SK-N-MC (cell line): ENCODE data around the gene LINC00237.
A peak's percentile ranks its signal among the peaks of the same experiment; 100 is the strongest.

Experiments used
- DNase-seq: peaks from one replicate; pipeline ENCODE4 v3.0.0-alpha.2; 2011; ENCODE audit warnings: low read depth, low spot score
- H3K27ac ChIP-seq: fragments of 200-600 bp; sonication (generic); 2 replicates; pipeline ENCODE4 v1.5.1; 2016; ENCODE audit warnings: mixed run types
- H3K36me3 ChIP-seq: fragments of 200-600 bp; sonication (generic); 2 replicates; pipeline ENCODE4 v1.6.1; 2017; ENCODE audit warnings: antibody characterized with exemption, low read length, mixed read lengths; ENCODE audit not compliant: insufficient read depth
- H3K4me3 ChIP-seq: fragments of 200-600 bp; sonication (generic); 2 replicates; pipeline ENCODE4 v1.5.1; 2016
- H3K9ac ChIP-seq: fragments of 200-600 bp; sonication (generic); 2 replicates; pipeline ENCODE4 v1.8.0; 2017; ENCODE audit warnings: mixed run types, mixed read lengths; ENCODE audit not compliant: insufficient read length
- H3K9me3 ChIP-seq: fragments of 200-600 bp; sonication (generic); 2 replicates; pipeline ENCODE4 v1.6.1; 2017; ENCODE audit warnings: low read depth, mild to moderate bottlenecking, antibody characterized with exemption, low read length, moderate library complexity, mixed read lengths
- EZH2 ChIP-seq: fragments of 200-600 bp; sonication (generic); IDR thresholded peaks from one replicate; pipeline ENCODE4 v1.6.1; 2017; ENCODE audit warnings: antibody characterized with exemption
- FOXP2 ChIP-seq: optimal IDR thresholded peaks from 2 replicates; pipeline ENCODE3; 2011; ENCODE audit warnings: mild to moderate bottlenecking, moderate library complexity; ENCODE audit not compliant: insufficient read depth; ENCODE audit errors: extremely low read length, control extremely low read depth
- POLR2AphosphoS5 ChIP-seq: IDR thresholded peaks from 2 replicates; pipeline ENCODE4 v1.6.1; 2012; ENCODE audit warnings: mild to moderate bottlenecking, low read depth, low read length, borderline replicate concordance

LINC00237 gene

GRCh38 chr20:21127201-21127981 is 21.2 kb upstream of the LINC00237 start:
- no peaks in the 10 kb centered on the region for H3K36me3 ChIP-seq
- TF ChIP-seq POLR2AphosphoS5 (no peak), FOXP2 (no peak), EZH2 (no peak)
- H3K27ac ChIP-seq, result no peak overlapping the region
- H3K9ac ChIP-seq, result peak overlapping the region; percentile 90
- H3K9me3 ChIP-seq, result no peaks in the 10 kb centered on the region
- H3K4me3 ChIP-seq, result peak overlapping the region; percentile 96
- DNase-seq, result no peak

DNA sequence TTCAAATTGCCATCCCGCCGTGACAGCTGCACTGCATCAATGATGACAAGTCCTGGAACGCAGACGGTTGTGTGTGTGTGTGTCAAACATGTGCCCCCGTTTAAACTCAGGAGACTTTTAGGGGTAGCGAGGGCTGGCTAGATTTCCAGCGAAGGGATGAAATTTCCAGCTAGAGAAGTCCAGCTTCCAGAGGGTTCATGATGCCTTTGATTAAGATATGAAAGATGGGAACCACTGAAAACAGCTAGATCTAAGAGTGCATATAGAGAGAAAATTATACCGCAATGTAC is 20.4 kb upstream of the LINC00237 start:
- H3K36me3 ChIP-seq, result no peaks in the 10 kb centered on the region
- no peak for DNase-seq
- peak overlapping the region; percentile 96 for H3K4me3 ChIP-seq
- no peak overlapping the region for H3K27ac ChIP-seq
- TF ChIP-seq FOXP2 (no peak), POLR2AphosphoS5 (no peak), EZH2 (no peak)
- H3K9me3 ChIP-seq, result no peaks in the 10 kb centered on the region
- H3K9ac ChIP-seq, result peak overlapping the region; percentile 90

GRCh38 chr20:21125849-21126580 is 19.9 kb upstream of the LINC00237 start, which contains the start of gene KIZ:
Gene KIZ (plus strand): TSS chr20:21126082. CDS start chr20:21126116, 34 bp downstream.
- DNase-seq, result peak; percentile 30
- TF ChIP-seq FOXP2 (peak; percentile 95), POLR2AphosphoS5 (peak; percentile 90), EZH2 (no peak)
- Histone ChIP-seq H3K4me3 (peak within 1 kb of the TSS; percentile 96), H3K9me3 (no peaks in the 10 kb centered on the region), H3K36me3 (no peaks in the 10 kb centered on the region), H3K9ac (peak within 1 kb of the TSS; percentile 90), H3K27ac (0 out of 2 replicates have a peak within 1 kb of the TSS, but pooled peaks have one; percentile 5)

GRCh38 chr20:21125072-21125848 is 19.1 kb upstream of the LINC00237 start:
- Histone ChIP-seq H3K36me3 (no peaks in the 10 kb centered on the region), H3K9me3 (no peaks in the 10 kb centered on the region), H3K27ac (0 out of 2 replicates have a peak overlapping the region, but pooled peaks have one; percentile 5), H3K9ac (peak overlapping the region; percentile 54), H3K4me3 (peak overlapping the region; percentile 96)
- DNase-seq, result no peak
- TF ChIP-seq FOXP2, result no peak
- peak; percentile 71; the same call in 1 of the 2 replicates for TF ChIP-seq POLR2AphosphoS5

- H3K4me3 ChIP-seq, result no peak overlapping the region
- no peak for DNase-seq
Observed at GRCh38 chr20:21124190-21124589, 18.0 kb upstream of the LINC00237 start.

GRCh38 chr20:21118782-21119181 is 12.6 kb upstream of the LINC00237 start:
- Histone ChIP-seq H3K9me3 (no peaks in the 10 kb centered on the region), H3K9ac (no peak overlapping the region), H3K4me3 (no peak overlapping the region), H3K36me3 (no peaks in the 10 kb centered on the region), H3K27ac (no peak overlapping the region)
- DNase-seq, result no peak
- TF ChIP-seq POLR2AphosphoS5 (no peak), EZH2 (no peak), FOXP2 (no peak)

More at GRCh38 chr20:21124190-21124589, 18.0 kb upstream of the LINC00237 start:
- H3K9me3 ChIP-seq, result no peaks in the 10 kb centered on the region
- no peaks in the 10 kb centered on the region for H3K36me3 ChIP-seq
- TF ChIP-seq FOXP2, result no peak
- TF ChIP-seq EZH2, result no peak
- no peak for TF ChIP-seq POLR2AphosphoS5
- no peak overlapping the region for H3K27ac ChIP-seq
- no peak overlapping the region for H3K9ac ChIP-seq

DNA sequence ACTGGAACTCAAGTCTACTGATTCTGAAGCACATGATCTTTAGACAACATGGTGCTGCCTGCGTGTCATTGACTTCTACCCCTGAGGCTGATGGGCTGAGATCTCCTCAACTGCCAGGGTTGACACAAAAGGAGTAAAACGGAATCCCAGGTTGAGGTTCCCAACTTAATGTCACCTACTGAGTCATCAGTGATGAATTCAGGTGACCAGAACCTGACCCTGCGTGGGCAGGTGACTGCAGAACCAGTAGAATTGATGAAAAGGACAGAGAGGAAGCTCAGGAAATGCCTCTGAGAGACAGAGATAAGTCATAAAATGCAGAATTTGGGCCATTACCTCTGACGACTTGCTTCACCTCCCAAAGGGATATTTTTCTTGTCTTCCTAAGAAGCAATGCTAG is 12.0 kb upstream of the LINC00237 start:
- no peak overlapping the region for H3K9ac ChIP-seq
- no peaks in the 10 kb centered on the region for H3K36me3 ChIP-seq
- no peaks in the 10 kb centered on the region for H3K9me3 ChIP-seq
- DNase-seq, result no peak
- TF ChIP-seq EZH2 (no peak), FOXP2 (no peak), POLR2AphosphoS5 (no peak)
- no peak overlapping the region for H3K27ac ChIP-seq
- no peak overlapping the region for H3K4me3 ChIP-seq

- H3K36me3 ChIP-seq, result no peaks in the 10 kb centered on the region
- H3K27ac ChIP-seq, result no peak overlapping the region
- no peak overlapping the region for H3K9ac ChIP-seq
- no peak for TF ChIP-seq POLR2AphosphoS5
- no peak for TF ChIP-seq EZH2
- no peak for TF ChIP-seq FOXP2
- no peaks in the 10 kb centered on the region for H3K9me3 ChIP-seq
- H3K4me3 ChIP-seq, result no peak overlapping the region
- DNase-seq, result no peak
Observed at GRCh38 chr20:21117521-21117920, 11.4 kb upstream of the LINC00237 start.
